HAP-1 (cell line): Measurements from ENCODE around the gene MGRN1.

ENCODE experiments used
- DNase-seq, 2 experiments: peaks; one replicate each; pipeline ENCODE4 v3.0.0-alpha.2; 2016 to 2020; ENCODE audit warnings: low spot score in 2 of 2
- H3K27me3 ChIP-seq: fragments of 250-450 bp; sonication (Bioruptor Pico); 2 replicates; pipeline ENCODE4 v1.5.1; 2020; ENCODE audit warnings: low read depth, mild to moderate bottlenecking, moderate library complexity
- H3K36me3 ChIP-seq: fragments of 250-450 bp; sonication (Bioruptor Pico); replicated peaks from 2 replicates; pipeline ENCODE4 v1.5.1; 2020; ENCODE audit warnings: mild to moderate bottlenecking
- H3K4me1 ChIP-seq: fragments of 250-450 bp; sonication (Bioruptor Pico); 2 replicates; pipeline ENCODE4 v1.5.1; 2020; ENCODE audit warnings: mild to moderate bottlenecking
- H3K4me3 ChIP-seq: fragments of 250-450 bp; sonication (Bioruptor Pico); 2 replicates; pipeline ENCODE4 v1.5.1; 2020; ENCODE audit warnings: mild to moderate bottlenecking, moderate library complexity
- H3K9me3 ChIP-seq: fragments of 250-450 bp; sonication (Bioruptor Pico); 2 replicates; pipeline ENCODE4 v1.5.1; 2020; ENCODE audit warnings: mild to moderate bottlenecking, moderate library complexity
- in situ Hi-C: fragments of 300-500 bp; cut with MboI; formaldehyde crosslinking; loops from 3 replicates; pipeline ENCODE4 v1.14.3; 2020; ENCODE audit warnings: low sequenced_read_pairs, inconsistent platforms, mixed read lengths

The MGRN1 gene

DNA sequence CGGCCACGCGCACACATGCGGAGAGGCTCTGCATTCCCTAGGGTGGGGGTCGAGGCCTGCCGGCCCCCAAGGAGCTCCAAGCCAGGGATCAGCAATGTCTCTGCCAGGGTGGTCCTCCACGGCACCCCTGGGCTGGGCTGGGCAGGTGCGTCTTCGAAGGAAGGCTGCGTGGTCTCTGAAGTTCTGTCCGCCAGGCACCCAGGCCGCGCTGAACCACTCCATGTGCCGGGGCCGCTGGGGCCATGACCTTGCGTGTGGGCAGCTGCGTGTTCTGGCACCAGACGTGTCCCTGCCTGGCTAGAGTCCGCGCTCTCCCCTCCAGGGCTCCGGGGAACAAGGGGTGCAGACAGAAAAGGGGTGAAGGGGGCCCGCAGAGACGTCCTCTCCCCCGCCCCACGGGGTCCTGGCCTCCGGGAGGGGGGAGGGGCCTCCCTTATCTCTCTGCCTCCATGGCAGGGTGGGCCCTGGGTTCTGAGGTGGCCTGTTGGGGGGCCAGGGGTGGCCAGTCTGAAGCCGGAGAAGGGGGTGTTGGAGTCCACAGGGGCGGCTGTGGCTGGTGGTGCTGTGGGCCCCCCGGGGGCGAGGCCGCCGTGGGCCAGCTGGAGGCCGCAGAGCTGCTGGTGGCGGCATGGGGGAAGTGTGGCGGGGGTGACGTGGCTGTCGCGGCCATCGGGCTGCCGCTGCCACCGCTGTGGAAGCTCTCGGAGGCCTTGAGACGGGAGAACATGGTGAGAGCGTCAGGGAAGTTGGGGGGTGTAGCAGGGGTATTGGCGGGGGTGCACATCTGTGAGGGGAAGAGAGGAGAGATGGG, 15.2 kb upstream of the MGRN1 start:
- no peaks in the 10 kb centered on the region; the same call in 1 of the 2 replicates for H3K4me1 ChIP-seq
- peaks cover 3% of the 10 kb centered on the region for H3K36me3 ChIP-seq
- in situ Hi-C loops: no loop called here
- no peaks in the 10 kb centered on the region for H3K27me3 ChIP-seq
- no peaks in the 10 kb centered on the region for H3K9me3 ChIP-seq
- H3K4me3 ChIP-seq: no peak overlapping the region
- no peak for DNase-seq

DNA sequence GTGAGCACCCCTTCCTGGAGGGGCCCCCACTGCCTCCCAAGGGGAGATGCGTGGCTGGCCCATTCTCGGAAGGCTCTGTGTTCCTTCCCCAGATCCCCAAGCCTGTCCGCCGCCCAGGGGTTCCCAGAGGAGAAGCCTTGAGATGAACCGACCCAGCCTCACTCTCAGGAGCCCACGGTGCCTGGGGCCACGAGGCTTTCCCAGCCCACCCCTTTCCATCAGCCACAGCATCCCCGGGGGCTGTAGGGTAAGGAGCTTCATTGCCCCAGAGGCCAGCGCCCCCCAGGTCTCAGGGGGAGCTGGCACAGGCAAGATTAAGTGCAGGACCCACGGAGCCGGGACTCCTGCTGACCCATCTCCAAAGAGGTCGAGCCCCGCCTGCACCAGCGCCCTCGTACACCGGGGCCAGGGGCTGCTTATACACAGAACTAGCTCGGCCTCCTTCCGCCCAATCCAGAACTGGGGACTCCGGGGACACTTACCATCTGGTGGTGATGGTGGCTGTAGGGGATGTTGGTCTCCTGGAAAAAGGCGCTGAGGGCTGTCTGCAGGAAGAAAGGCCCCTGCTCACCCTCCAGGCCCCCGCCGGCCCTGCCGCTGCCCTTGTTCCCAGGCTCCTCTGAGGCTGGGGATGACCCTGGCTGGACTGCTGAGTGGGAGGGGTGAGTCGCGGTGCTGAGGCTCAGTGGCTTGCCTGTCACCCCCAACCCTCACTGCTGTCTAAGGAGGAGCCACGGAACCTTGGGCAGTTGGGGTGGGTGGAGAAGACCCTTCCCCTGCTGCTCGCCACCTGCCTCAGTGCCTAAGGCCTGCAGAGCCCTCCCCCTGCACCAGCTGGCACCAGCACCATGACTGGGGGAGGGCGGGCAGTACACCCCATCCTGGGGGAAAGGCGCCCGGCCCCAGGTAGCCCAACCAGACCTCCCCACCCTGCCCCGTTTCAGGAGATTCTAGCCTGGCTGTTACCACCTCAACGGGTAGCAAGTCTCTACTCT, 14.3 kb upstream of the MGRN1 start:
- in situ Hi-C loops: no loop called here
- H3K4me1 ChIP-seq: peaks cover 4% of the 10 kb centered on the region
- no peaks in the 10 kb centered on the region for H3K27me3 ChIP-seq
- H3K9me3 ChIP-seq: no peaks in the 10 kb centered on the region
- H3K4me3 ChIP-seq: no peak overlapping the region
- peaks cover 3% of the 10 kb centered on the region for H3K36me3 ChIP-seq
- no peak for DNase-seq

DNA sequence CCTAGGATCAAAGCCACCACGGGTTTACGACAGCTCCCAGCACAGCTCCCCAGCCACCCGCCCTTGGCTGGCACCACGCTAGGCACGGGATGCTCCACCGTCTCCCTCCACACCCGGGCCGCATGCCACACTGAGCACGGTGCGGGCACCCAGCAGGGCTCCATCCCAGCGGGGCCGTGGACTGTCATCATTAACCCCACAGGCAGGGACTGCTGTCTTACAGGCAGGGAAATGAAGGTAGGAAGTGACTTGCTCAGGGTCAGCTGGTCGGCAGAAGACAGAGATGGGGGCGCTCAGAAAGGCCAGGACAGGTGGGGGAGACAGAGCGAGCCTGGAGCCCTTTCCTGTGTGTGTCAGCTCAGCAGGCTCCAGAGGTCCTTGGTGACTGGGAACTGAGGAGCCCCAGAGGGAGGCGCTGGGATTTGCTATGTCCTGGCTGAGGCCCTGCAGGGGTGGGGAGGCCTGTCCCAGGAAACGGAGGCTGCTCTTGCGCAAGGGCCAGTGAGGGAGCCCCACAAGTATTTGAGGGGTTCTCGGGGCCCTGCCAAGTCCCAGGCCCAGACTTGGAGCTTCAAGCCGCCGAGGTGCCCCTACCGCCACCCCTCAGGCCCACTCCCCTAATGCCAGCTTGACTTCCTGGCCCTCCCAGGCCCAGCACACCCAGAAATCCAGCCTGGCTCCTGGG, 13.1 kb upstream of the MGRN1 start:
- Histone ChIP-seq H3K9me3 (no peaks in the 10 kb centered on the region), H3K36me3 (peaks cover 3% of the 10 kb centered on the region), H3K4me1 (peaks cover 12% of the 10 kb centered on the region), H3K4me3 (no peak overlapping the region), H3K27me3 (no peaks in the 10 kb centered on the region)
- no peak for DNase-seq
- in situ Hi-C loops: no loop called here

DNA sequence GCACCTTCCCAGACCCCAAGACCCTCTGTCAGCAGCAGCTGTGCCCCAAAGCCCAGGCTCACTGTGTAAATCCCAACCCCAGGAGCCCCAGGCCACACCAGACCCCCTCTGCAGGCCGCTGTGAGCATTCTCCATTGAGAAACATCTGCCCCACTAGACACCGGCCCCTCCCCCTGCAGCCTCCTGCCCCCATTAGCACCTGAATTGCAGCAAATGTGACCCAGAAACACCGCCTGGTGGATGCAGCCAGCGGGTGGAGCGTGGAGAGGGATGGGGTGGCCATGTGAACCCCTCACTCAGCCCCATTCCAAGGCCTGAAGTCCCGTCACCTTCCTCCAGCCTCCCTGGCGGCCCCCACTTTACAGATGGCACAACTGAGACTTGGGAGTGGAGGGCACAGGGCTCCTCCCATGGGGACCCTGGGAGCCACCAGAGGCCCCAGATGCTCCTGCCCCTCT, 12.1 kb upstream of the MGRN1 start:
- H3K36me3 ChIP-seq: peaks cover 3% of the 10 kb centered on the region
- H3K27me3 ChIP-seq: no peaks in the 10 kb centered on the region
- no peak overlapping the region for H3K4me3 ChIP-seq
- H3K4me1 ChIP-seq: peaks cover 17% of the 10 kb centered on the region
- no peaks in the 10 kb centered on the region for H3K9me3 ChIP-seq
- DNase-seq: peak in 1 of 2 experiments; percentile 56
- in situ Hi-C loops: no loop called here

DNA sequence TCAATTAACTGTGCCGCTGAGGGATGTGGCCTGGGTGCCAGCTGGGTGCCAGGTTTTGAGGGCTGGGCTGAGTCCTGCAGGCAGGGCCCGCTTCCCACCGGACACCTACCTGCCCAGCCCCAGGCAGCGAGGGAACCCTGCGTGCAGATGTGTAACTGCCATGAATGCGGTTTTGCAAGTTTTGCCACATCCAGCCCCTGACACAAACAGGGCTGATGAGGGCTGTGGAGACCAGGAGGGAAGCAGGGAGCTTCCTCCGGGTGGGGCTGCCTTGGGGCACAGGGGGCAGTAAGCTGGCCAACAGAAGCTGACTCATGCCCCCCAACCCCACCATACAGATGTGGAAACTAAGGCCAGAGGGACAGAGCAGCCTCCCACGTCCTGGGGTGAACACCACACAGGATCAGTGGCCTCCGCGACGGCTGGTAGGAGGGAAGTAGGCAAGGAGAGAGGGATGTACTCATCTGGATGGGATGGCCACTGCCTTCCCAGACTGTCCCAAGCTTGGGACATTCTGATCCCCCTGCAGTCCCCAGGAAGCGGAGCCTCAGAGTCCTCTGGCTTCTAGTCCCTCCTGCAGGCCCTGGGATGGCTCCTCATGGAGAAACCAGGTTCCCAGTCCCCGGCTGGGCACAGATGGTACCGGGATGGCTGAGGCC, 11.5 kb upstream of the MGRN1 start:
- Histone ChIP-seq H3K36me3 (peaks cover 3% of the 10 kb centered on the region), H3K9me3 (no peaks in the 10 kb centered on the region), H3K4me3 (peak overlapping the region; percentile 63), H3K4me1 (peaks cover 17% of the 10 kb centered on the region), H3K27me3 (no peaks in the 10 kb centered on the region)
- no peak for DNase-seq
- in situ Hi-C loops: no loop called here

DNA sequence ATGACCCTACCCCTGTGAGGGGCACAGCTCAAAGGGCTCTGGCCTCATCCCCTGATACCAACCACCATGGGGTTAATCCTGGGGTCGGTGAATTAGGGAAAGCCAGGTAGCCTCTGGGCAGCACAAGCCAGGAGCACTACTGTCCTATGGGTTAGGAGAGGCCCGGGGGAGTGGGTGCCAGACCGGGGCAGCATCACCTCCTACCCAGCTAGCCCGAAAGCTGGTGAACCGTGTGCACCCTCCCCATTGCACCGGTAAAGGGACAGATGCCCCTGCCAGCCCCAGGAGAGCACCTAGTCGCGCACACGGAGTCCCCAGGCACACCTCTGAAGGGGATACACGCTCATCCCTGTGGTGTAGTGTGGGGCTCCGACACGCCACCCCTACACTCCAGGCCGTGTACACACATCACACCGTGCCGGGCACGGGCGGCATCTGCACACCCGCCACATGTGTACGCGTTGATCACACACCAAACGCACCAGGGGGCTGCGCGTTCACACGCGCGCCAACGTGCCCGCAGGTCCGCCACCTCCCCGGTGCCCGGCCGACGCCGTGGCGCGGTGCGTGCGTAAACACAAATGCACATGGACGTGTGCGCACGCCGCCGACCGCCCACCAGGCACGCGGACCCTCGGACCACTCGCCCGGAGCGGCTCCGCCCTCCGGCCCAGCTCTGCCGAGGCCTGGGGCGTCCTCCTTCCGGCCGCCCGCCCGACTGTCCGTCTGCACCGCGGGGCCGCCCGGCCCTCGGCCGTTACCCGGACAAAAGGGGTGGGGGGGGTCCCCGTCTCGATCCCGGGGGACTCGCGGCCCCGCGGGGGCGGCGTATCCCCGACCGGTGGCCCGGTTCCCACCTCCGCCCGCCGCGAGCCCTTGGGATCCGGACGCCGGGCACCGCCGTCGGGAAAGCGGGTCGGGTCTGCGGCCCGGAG, 10.7 kb upstream of the MGRN1 start:
- peaks cover 17% of the 10 kb centered on the region for H3K4me1 ChIP-seq
- in situ Hi-C loops: no loop called here
- DNase-seq: peak in 1 of 2 experiments; percentile 64

DNA sequence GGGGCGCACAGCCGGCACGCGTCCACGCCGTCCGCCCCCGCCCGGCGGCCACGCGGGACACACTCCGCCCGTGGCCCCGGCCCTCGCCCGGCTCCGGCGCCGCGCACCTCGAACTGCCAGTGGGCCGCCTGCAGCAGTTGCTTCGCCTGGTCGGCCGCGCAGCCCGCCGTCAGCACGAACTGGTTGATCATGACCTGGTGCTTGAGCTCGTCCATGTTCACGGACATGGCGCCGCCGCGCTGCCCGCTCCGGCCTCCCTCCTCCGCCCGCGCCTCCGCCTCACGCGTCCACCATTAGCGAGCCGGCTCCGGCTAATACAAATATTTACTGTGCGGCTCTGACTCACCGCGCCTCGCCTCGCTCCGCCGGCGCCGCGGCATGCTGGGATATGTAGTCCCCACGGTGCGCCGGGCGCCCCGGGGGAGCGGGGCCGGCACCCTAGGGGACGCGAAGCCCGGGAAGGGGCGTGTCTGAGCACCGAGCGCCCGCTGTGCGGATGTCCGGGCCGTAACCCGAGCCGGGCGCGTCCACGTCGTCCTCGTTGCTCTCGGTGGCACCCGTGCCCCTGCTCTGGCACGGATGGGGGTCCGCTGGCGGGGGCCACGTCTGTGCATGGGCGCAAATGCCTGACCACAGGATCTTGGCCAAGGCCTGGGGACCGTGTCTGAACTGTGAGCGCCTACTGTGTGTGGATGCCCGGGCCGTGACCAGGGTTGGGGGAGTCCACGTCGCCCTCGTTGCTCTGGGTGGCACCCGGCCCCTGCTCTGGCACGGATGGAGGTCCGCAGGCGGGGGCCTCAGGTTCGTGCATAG, 9.8 kb upstream of the MGRN1 start, which contains the start of gene UBALD1:
TSS of gene UBALD1 (minus strand) at position 318 of the 813 bp plus-strand sequence. CDS start at position 227, 91 bp downstream.
- no peaks in the 10 kb centered on the region for H3K27me3 ChIP-seq
- H3K9me3 ChIP-seq: no peaks in the 10 kb centered on the region
- in situ Hi-C loops: no loop called here
- peak; percentile 78 to 90 for DNase-seq
- peaks cover 17% of the 10 kb centered on the region for H3K4me1 ChIP-seq
- no peaks in the 10 kb centered on the region; the same call in none of the 2 replicates for H3K36me3 ChIP-seq
- peak within 1 kb of the TSS; percentile 63 for H3K4me3 ChIP-seq

More for the DNA sequence above, 10.7 kb upstream of the MGRN1 start:
- peaks cover 3% of the 10 kb centered on the region for H3K36me3 ChIP-seq
- H3K4me3 ChIP-seq: peak overlapping the region; percentile 63
- H3K9me3 ChIP-seq: no peaks in the 10 kb centered on the region
- H3K27me3 ChIP-seq: no peaks in the 10 kb centered on the region

DNA sequence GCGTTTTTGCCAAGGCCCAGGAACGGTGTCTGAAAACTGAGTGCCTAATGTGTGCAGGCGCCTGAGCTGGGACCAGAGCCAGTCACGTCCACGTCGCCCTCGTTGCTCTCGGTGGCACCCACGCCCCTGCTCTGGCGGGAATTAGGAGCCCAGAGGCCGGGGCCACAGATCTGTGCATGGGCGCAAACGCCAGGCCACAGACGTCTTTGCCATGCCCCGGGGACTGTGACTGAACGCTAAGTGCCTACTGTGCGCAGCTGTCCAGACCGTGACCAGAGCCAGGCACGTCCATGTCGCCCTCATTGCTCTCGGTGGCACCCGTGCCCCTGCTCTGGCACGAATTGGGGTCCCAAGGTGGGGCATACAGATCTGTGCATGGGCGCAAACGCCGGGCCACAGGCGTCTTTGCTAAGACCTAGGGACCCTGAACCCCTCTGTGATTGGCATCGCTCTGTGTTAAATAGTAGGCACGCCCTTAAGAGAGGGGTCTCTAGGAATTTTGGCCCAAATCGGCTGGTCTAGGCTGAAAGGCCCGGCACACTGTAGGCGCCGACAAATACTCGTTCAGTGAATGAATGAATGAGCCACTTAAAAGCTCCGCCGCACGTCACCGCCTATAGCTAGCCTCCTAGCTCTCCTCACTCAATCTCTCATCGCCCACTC, 9.1 kb upstream of the MGRN1 start:
- Histone ChIP-seq H3K36me3 (no peaks in the 10 kb centered on the region; the same call in 1 of the 2 replicates), H3K9me3 (no peaks in the 10 kb centered on the region), H3K27me3 (no peaks in the 10 kb centered on the region), H3K4me1 (peaks cover 17% of the 10 kb centered on the region), H3K4me3 (peak overlapping the region; percentile 63)
- in situ Hi-C loops: no loop called here
- DNase-seq: no peak

DNA sequence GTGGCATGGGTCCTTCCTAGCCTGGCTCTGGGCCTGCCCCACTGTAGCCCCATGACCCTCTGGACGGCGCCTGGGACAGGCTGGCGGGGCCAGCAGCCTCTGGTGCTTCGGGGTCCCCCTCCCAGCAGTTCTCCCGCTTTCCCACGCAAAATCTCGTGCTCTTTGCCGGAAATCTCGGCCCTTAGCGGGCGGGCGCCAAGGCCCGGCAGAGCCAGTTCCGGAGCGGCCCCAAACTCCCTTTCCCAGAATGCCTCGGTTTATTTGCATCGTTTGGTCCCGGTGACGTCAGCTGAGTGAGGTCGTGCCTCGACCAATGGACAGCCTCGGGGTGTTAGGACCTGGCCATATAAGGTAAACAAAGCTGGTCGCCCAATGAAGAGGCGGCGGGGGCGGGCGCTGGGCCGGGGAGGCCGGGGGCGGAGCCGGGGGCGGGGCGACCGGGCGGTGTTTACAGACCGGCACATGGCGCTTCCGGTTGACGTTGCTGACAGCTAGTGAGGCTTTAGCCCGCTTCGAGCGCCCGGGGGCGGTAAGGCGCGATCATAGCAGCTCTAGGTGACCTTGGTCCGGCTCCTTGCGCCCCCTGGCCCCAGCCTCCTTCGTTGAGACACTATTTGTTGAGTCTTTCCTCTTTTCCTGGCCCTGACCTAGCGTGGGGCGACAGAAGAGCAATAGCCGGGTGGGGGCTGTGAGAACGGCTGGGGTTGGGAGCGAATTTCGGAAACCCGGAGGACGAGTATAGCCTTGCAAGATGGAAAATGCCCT, 8.4 kb upstream of the MGRN1 start:
- peaks cover 17% of the 10 kb centered on the region for H3K4me1 ChIP-seq
- DNase-seq: peak; percentile 99
- H3K4me3 ChIP-seq: peak overlapping the region; percentile 41
- no peaks in the 10 kb centered on the region; the same call in 1 of the 2 replicates for H3K36me3 ChIP-seq
- no peaks in the 10 kb centered on the region for H3K9me3 ChIP-seq
- in situ Hi-C loops: no loop called here
- H3K27me3 ChIP-seq: no peaks in the 10 kb centered on the region

DNA sequence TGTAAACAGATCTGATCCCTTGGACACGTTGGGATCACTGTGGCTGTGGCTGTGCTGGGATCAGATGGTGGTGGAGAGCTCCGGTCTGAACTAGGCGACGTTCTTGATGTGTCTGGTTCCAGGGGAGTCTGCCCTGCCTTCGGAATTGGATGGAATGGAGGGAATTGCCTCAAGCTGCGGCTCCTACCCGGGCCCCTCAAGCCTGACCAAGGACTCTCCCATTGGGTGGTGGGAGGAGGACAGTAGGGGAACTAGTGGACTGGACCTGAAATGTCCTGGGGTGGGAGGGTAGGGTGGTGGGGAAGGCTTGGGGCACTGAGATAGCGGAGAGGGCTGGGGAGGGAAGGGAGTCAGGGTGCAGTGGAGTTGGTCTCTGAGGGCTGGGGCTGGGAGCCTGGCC, 6.7 kb upstream of the MGRN1 start:
- Histone ChIP-seq H3K9me3 (0 out of 2 replicates have a peak, but pooled peaks cover under 1% of the 10 kb centered on the region), H3K27me3 (no peaks in the 10 kb centered on the region), H3K4me3 (no peak overlapping the region), H3K36me3 (no peaks in the 10 kb centered on the region; the same call in 1 of the 2 replicates), H3K4me1 (peaks cover 17% of the 10 kb centered on the region)
- in situ Hi-C loops: no loop called here
- no peak for DNase-seq
